BJ (cell line): ENCODE measurements around the gene SLC24A4. TPM values are rescaled to one million over a fixed set of nuclear protein-coding genes. Genes with fewer than 3 reads are reported as not detected.

ENCODE experiments used
- CTCF ChIA-PET: fragments of 350-600 bp; formaldehyde crosslinking; extraction: SDS; loops from one replicate; lab custom pipeline; 2021; ENCODE audit warnings: antibody characterized with exemption, inconsistent platforms; lab: Yijun Ruan, JAX
- POLR2A ChIA-PET: fragments of 300-600 bp; sonication (Branson Sonifier 250); formaldehyde crosslinking; extraction: SDS; loops from one replicate; lab custom pipeline; 2021; ENCODE audit warnings: antibody characterized with exemption; lab: Charles Lee
- DNase-seq: peaks from one replicate; pipeline ENCODE4 v3.0.0-alpha.2; 2011; ENCODE audit warnings: low read depth
- H3K27me3 ChIP-seq: 2 replicates; pipeline ENCODE4 v1.6.0; 2011; ENCODE audit warnings: low read length; ENCODE audit not compliant: control insufficient read depth, insufficient read depth
- H3K36me3 ChIP-seq: 2 replicates; pipeline ENCODE4 v1.5.1; 2011; ENCODE audit warnings: low read length; ENCODE audit not compliant: control insufficient read depth, insufficient read depth
- H3K4me3 ChIP-seq: 2 replicates; pipeline ENCODE4 v1.5.1; 2011; ENCODE audit warnings: low read depth, mild to moderate bottlenecking, control low read depth, low read length
- polyA plus RNA-seq: library from polyadenylated mRNA; depleted of rRNA; stranded (reverse); fragments of >200 nt; gene quantifications from 2 replicates; pipeline ENCODE4 v1.2.3, GENCODE V29; 2011
- TF ChIP-seq, protein P1 (sequence below): IDR thresholded peaks from 2 replicates; pipeline ENCODE4 v1.5.1; 2011; ENCODE audit warnings: low read depth, mild to moderate bottlenecking, control low read depth, inconsistent platforms, low read length, moderate library complexity; ENCODE audit not compliant: insufficient read depth

The SLC24A4 gene
- polyA plus RNA-seq, 1 experiment: not detected

DNA sequence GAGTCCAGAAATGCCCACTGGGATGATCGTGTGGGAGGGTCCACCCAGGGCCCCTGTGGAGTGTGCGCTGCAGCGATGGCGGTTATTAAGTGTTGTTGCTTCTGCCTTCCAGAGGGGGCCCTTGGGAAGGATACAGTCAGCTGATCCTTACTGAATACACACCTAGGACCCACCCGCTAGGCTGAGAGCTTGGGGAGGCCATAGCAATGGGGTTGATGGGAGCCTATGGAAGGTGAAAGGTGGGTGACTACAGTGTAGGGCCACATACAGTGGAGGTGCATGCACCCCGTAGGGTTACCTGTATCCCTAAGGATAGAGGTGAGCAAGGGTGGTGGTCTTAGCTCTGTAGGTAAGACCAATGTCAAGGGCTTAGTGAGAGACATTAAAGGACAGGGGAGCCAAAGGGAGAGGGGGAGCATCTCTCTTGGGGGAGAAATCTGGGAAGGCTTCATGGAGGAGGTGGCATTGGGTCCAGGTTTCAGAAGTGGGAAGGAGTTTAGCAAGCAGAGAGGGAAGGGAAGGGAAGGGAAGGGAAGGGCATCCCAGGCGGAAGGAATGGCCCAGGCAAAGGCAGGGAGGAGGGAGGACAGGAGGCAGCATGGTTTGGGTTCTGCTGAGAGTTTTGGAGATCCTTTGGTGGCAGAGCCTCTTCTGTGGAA lies 117.5 kb downstream of the SLC24A4 start:
- no peaks in the 10 kb centered on the region for H3K36me3 ChIP-seq
- POLR2A ChIA-PET: no interaction called here
- H3K4me3 ChIP-seq: no peak overlapping the region
- no peak for DNase-seq
- TF ChIP-seq, protein P1, sequence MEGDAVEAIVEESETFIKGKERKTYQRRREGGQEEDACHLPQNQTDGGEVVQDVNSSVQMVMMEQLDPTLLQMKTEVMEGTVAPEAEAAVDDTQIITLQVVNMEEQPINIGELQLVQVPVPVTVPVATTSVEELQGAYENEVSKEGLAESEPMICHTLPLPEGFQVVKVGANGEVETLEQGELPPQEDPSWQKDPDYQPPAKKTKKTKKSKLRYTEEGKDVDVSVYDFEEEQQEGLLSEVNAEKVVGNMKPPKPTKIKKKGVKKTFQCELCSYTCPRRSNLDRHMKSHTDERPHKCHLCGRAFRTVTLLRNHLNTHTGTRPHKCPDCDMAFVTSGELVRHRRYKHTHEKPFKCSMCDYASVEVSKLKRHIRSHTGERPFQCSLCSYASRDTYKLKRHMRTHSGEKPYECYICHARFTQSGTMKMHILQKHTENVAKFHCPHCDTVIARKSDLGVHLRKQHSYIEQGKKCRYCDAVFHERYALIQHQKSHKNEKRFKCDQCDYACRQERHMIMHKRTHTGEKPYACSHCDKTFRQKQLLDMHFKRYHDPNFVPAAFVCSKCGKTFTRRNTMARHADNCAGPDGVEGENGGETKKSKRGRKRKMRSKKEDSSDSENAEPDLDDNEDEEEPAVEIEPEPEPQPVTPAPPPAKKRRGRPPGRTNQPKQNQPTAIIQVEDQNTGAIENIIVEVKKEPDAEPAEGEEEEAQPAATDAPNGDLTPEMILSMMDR: no peak
- peaks cover 3% of the 10 kb centered on the region for H3K27me3 ChIP-seq
- CTCF ChIA-PET: no interaction called here

DNA sequence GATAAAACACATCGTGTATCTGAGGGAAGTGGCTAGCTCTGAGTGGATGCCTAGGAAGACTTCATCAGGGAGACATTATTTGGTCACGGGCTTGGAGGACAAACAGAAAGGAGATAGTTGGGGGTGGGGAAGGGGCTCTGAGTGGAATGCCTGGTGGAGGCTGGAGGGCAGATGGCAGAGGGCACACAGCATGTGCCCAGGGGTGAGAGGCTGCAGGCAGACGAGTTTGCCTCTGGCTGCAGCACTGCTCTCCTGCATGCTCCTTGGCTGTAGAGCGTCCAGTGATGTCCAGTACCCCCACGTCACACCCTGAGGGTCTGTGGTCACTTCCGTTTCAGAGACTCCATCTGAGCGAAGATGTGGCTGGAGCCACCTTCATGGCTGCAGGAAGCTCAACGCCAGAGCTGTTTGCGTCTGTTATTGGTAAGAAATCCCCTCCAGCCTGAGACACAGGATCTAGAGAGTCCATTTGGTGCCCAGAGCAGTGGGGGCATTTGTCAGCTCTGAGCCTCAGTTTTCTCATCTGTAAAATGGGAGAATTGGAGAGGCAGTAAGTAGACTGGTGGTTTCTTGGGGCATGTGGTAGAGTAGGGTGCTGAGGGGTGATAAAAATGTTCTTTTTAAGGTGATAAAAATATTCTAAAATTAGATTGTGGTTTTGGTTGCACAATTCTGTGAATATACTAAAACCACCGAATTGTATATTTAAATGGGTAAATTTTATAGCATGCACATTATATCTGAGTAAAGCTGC lies 119.0 kb downstream of the SLC24A4 start:
- no peak for DNase-seq
- H3K36me3 ChIP-seq: no peaks in the 10 kb centered on the region
- POLR2A ChIA-PET: no interaction called here

DNA sequence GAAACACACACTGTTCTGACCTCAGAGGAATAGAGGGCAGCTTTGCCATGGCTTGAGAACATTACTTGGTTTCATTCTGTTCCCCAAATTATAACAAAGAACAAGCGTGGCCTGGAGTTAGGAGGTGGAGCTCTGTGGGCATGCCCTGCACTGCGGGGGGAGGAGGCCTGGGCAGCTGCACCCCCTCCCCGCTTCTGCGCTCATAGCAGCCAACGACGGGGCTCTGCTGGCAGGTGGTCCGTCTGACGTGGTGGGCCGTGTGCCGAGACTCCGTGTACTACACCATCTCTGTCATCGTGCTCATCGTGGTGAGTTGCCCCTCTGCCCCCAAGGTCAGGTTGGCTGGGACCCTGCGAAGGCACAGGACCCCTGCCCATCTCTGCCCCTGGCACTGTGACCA lies 120.2 kb downstream of the SLC24A4 start:
- DNase-seq: no peak
- Histone ChIP-seq H3K4me3 (no peak overlapping the region), H3K36me3 (no peaks in the 10 kb centered on the region), H3K27me3 (no peaks in the 10 kb centered on the region; the same call in 1 of the 2 replicates)
- TF ChIP-seq, protein P1: no peak
- ChIA-PET CTCF (no interaction called here), POLR2A (no interaction called here)

More for the DNA sequence above, 119.0 kb downstream of the SLC24A4 start:
- CTCF ChIA-PET: interaction anchor here (0.9 kb wide), 1 partner anchor 14 kb away, joined by 3 read pairs; no protein-coding TSS in a partner anchor
- Histone ChIP-seq H3K27me3 (peaks cover 2% of the 10 kb centered on the region), H3K4me3 (no peak overlapping the region)
- TF ChIP-seq, protein P1: no peak

DNA sequence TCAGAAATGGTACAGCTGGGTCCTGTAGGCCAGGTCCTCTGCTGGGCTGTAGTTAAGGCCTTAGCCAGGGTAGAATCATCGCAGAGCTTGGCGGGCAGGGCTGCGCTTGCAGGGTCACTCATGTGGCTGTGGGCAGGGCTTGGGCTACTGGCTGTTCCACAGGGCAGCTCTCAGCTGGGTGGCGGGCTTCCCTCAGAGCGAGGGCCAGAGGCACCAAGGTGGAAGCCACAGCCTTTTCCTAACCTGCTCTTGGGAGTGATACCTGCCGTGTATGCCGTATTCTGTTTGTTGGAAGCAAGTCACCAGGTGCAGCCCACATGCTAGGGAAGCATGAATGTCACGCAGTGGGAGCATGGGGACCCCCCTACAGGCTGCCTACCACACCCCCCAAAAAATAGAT lies 120.8 kb downstream of the SLC24A4 start:
- POLR2A ChIA-PET: no interaction called here
- DNase-seq: no peak
- TF ChIP-seq, protein P1: no peak
- Histone ChIP-seq H3K36me3 (no peaks in the 10 kb centered on the region), H3K4me3 (no peak overlapping the region), H3K27me3 (no peaks in the 10 kb centered on the region; the same call in 1 of the 2 replicates)
- CTCF ChIA-PET: no interaction called here

DNA sequence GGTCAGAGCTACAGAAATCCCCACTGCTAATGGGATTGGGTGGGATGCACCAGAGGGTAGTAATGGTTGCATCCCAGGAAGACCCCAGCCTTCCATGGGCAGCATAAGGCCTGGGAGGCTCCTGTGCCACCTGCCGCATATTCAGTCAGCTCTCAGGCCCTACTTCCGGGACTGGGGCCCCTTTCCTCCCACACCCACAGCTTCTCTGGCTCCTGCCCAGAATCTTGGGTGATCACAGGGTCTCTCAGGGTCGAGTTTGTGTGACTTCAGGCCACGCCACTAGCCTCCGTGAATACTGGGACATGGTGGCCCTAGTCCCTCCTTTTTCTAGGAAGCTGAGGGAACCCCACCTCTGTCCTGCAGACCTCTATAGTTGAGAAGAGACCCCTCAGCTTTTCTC lies 123.8 kb downstream of the SLC24A4 start:
- H3K36me3 ChIP-seq: no peaks in the 10 kb centered on the region
- H3K27me3 ChIP-seq: no peaks in the 10 kb centered on the region; the same call in 1 of the 2 replicates
- TF ChIP-seq, protein P1: no peak
- POLR2A ChIA-PET: no interaction called here
- CTCF ChIA-PET: interaction anchor here (0.6 to 4.0 kb wide), 3 partner anchors 11 to 309 kb away, joined by 3 to 24 read pairs (median 3); no protein-coding TSS in a partner anchor
- no peak for DNase-seq
- no peak overlapping the region for H3K4me3 ChIP-seq
